HG03442 (cell line): ENCODE data around the gene AFF3.

Experiments
- ATAC-seq: cut with Tn5 transposase; IDR thresholded peaks from one replicate; pipeline ENCODE4 v1.9.1; 2021; ENCODE audit warnings: mild to moderate bottlenecking, moderate library complexity; ENCODE audit not compliant: unreplicated experiment

AFF3 gene

DNA sequence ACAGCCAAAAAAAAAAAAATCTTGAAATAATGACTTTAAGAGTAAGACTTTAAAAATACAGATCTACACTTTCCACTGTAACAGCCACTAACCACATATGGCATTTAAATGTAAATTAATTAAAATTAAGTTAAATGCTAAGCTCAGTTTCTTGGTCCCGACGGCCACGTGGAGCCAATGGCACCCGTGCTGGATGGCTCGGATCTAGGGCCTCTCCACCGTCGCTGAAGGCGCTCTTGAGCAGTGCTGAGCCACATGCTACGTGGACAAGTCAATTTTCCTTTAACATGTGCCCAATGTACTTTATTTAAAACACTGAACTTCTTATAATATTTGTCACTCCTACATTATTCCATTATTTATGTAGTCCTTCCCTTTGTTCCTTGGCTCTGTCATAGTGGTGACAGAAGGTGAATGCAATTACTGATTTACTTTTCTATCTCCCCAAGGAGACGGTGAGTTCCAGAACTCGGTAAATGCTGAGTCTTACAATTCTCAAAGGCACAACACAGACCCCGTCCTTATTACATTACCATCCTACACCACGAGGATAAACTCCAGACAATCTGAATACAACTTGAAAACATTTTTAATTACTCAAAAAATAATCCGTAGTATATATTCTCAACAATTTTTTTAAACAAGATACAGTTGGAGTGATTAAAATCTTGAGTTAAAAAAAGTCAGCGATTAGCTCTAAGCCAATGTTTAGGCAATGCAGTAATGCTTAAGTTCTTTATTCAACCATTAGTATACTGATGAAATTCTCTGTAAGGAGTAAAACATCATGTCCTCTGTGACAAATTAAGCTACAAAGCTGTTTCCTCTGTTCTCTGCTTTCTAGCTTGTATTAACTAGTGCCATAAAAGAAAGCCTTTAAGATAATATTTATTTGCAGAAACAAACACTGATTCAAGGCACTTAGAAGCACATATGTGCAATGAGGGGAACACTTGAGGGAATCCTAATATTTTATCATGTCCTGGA is 95.1 kb downstream of the AFF3 start:
- no peak for ATAC-seq

DNA sequence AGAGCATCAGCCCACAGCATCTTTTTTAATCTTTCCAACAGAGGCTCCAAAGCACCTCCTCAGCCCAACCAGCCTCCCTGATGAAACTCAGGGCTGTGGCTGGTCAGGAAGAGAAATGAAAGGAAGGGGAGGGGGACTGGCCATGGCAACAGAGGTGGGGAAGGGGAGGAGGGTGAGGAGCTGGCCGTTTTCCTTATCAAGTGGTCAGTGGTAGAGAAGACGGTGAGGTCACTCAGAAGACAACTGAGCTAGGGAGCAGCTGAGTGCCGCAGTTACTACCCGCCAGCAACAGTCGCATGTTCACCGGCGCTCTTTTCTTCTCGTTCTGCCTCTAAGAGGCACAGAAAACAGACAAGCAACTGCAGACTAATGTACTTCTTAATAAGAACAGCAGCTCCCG is 97.4 kb downstream of the AFF3 start:
- ATAC-seq, result no peak

DNA sequence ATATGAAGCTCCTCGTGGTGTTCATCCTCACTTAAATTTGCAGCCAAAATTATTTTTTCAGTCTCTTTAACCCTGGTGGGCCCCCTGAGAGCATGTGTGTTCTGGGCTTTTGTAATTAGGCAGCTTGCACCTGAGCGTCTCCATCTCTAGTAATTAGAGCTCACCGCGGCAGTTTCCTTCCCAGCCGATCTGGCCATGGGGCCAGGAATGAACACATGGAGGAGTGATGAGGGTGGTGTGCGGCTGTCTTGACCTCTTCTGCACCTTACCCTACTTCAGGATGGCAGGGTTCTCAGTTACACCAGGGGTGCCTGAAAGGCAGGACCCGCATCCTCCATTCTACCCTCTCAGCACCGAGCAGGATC is 98.5 kb downstream of the AFF3 start:
- no peak for ATAC-seq

DNA sequence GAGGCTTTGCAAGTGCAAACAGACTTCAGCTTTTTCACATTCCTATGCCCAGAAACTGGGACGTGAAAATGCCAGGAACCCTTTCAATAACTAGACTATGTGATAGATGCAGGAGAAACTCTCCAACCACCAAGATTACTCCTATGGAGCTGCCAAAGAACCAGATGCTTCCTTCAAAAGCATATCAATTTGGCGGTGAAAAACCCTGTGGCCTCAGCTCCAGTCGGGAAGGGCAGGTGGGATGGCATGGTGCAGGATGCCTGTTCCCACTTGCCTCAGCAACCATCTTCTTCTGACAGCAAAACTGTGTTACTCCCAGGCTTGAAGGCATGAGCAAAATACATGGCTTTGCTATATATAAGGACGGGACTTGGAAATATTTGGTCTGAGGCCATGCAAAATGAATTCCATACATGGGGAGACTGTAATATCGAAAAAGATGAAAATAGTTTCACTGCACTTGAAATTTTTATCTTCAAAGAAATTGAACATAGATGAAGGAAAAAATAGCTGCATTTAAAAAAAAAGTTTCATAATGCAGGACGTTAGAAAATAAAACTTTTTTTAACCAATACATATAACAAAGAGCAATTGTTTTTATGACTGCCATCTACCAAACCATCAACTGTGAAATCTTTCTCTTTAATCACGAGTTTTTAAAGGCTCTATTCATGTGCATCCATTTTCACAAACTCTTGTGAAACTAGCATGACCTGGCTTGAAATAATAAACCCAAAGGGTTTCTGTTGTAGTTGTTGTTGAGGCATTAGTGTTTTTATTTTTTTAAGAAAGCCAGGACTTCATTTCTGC is 99.1 kb downstream of the AFF3 start:
- no peak for ATAC-seq

DNA sequence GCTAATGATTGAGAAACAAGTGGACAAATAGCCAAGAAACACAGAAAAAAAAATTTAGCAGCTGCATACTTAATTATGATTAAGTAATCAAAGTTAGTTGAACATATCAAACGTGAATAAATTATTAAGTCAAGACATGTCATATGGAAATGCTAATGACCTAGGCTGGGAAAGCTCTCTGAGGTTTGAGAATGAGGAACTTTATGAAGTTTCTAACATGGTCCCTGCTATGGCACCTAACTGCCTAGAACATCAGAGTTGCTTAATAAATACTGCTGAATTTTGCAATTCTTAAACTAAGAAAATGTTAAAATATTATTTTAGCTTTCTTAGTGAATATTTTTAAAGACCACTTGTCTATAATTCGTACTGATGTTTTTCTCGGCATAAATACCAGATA is 99.8 kb downstream of the AFF3 start:
- ATAC-seq, result no peak

DNA sequence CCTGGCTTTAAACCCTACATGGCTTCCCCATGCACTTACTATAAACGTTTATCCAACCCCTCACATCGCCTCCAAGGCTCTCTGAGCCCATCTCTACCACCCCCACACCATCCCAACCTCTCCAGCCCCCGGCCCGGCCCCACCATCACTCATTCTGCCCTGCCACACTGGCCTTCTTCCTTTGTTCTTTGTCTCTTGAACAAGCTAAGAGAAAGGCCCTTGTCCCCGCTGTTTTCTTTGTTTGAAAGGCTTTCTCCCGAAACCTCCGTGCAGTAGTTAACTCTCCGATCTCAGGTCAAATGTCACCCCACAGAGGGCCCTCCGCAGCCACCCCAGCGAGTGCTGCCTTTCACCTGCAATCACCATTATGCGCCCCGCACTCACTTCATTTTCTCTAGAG is 100.4 kb downstream of the AFF3 start:
- no peak for ATAC-seq

DNA sequence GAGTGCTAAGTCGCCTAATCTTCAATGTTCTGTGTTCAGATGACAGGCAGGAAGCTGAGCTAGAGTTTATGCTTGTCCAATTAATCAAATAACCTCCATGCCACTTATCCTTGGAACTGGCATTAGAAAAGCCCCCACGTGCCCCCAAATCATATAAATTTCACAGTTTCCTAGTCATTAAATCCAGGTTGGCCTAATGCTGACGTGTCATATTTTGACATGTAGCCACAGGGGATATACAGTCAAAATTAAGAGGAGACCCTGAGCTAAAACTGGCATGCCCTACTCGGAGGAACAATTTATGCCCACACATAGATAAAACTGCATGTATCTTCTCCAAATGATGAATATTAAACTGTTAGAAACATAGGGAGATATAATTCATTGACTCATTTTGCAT is 101.0 kb downstream of the AFF3 start:
- no peak for ATAC-seq

DNA sequence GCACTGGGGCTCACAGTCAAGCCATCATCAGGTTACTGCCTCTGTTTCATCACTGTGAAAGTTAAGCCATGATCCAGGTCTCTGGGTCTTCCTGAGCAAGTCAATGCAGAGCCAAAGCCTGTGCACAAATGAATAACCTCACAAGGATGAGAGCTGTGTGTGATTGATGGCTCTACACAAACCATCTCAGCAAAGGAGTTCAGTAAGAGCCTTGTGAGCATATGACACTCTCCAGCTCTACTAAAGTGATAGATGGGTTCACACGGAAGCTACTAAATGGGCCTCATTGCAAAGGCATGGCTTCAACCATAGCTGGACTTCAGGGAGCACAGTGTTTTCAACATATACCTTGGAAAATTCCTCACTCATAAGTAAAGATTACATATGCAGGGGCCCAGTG is 101.5 kb downstream of the AFF3 start:
- no peak for ATAC-seq

DNA sequence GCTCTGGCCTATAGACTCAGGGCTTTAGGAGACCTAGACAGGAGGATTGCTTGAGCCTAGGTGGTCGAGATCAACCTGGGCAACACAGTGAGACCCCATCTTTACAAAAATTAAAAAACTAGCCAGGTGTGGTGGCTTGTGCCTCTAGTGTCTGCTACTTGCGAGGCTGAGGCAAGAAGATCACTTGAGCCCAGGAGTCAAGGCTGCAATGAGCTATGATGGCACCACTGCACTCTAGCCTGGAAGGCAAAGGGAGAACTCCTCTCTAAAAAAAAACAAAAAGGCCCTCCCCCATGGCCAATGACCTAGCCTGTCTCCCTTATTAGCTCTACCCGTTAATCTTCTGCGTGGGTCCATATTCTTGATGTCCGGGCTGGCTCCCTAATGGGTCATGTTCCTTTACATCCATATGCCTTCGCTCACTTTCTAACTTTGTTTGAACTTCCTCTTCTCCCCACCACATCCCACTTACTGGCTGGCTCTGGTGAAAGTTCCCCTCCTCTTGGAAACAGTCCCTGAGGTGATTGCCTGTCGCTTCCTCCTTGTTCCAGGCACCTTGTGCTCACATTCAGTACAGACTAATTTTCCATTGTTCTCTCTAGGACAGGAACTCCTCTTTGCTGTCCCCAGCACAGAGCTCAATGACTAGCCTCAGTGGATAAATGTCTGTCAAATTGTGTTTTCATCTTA is 103.0 kb downstream of the AFF3 start:
- ATAC-seq, result no peak

DNA sequence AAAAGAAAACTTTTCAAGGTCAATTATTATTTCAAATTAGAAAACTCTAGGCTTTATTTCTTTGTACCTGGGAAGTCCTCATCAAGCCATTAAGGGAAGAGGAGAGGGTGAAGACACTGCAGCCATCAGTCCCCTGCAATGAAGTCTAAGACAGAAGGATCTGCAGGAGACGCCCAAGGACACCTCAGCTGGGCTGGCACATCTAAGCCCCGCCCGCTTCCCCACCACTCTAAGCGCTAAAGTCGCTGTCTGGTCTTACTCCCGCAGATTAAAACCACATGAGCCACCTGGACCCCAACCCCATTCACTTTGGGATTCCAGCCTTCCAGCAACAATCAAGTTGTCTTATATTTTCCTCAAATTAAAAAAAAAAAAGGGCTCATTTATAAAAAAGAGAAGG is 104.4 kb downstream of the AFF3 start:
- no peak for ATAC-seq

DNA sequence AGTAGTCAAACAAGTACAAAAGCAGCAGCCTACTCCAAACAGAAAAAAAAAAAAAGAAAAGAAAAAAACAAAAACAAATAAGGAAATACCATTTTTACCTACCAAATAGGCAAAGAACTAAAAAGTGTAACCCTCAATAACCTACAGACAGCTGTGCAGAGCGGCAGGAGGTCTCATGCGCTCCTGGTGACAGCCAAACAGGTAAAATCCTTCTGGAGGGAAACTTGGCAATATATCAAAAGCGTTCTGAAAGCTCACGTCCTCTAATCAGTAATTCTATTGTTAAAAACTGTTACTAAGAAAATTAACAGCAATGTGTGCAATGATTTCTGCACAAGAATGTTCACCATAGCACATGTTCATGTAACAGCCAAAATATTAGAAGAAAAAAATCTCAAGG is 105.6 kb downstream of the AFF3 start:
- no peak for ATAC-seq

DNA sequence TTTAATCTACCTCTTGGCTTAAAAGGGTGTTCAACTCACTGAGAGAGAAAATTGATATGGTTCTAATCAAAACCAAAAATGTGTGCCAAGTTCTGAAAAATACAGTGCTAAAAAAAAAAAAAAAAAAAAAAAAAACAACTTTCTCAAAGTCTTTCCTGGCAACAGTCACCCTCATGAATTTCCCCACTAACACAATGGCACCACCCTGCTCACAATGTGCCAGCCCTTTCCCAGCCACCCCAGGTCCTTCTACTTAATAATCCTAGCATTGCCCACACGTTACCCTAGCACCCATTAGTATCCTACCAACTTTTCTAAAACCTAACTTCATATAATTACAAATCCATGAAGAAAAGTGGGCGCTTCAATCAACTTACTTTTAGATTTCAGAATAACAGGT is 106.4 kb downstream of the AFF3 start:
- ATAC-seq, result no peak

DNA sequence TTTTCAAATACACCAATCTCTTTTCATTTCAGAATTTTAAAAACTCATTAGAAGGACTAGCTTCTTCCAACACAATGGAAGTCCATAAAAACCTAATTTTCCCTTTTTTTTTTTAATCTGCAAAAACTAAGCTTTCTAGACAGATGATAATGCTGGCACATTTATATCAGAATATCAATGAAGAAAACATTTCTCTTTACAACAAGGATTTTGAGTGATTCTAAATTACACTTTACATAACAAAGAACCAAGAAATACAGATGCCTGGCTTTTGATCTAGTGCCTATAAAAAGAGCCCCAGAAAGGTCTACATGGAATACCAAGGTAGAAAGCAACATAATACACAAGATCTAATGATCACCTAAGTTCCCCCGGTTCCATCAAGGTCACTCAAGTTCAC is 108.0 kb downstream of the AFF3 start:
- no peak for ATAC-seq

DNA sequence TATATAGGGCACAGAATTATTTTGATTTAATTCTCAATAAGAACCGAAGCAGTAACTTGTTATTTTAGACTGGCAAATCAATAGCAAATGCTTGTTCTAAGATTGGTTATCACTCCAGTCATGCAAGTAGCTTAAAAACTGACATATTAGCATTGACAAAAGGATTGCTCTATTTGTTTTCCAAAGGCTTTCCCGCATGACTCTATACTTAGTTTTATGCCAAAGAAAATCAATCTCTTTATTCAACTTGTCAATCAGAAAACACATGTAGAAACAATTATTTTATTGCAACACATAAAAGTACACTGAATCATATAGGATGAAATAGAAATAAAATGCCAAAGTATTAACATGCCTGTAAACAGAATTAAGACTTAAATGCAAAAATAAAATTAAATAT is 108.4 kb downstream of the AFF3 start:
- no peak for ATAC-seq

DNA sequence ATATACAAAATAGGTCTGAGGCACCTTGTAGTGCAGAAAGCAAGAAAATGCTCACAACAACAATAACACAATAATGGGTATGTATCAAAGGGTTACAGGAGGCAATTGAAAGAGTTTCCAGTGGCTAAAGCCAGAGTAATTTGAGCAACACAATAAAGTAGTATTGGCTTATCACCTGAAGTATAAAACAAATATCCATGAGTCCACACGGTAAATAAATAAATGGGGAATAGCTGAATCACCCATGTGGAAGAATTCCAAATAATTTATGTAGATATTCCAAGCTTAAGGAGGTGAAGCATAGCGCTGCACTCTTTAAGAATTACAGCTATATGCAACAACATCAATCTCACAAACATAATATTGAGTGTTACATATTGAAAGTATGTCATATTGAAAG is 110.8 kb downstream of the AFF3 start:
- ATAC-seq, result no peak

DNA sequence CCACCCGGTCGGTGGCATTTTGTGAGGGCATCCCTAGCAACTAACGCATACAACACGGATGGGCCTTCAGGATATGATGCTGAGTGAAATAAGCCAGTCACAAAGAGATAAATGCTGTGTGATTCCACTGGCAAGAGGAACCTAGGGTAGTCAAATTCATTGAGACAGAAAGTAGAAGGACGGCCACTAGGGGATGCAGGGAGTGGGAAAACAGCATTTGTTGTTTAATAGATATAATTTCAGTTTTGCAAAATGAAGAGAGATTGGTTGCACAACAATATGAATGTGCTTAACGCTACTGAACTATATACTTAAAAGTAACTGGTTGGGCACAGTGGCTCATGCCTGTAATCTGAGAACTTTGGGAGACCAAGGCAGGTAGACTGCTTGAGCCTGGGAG is 112.9 kb downstream of the AFF3 start:
- no peak for ATAC-seq

DNA sequence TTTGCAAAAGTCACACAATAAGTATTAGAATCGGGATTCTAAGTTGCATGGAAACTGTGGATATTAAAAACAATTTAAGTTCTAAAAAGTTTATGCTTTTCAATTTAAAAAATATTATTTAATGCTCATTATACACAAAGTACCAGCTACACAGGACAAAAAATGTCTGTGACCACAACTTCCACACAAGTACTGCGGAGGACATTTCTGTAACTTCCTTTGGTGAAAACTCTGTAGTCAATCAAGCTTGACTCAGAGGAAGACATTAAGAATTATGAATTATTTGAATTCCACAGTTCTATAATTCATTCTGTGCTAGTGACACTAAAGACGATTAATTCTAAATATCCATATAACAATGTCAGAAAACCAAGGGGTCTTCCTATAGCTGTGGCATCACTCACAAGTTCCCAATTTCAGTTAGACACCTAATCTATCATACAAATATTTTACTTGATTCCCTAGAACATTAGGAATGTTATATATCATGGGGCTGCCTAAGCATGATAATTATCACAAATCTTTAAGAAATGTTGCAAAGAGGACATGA is 120.5 kb downstream of the AFF3 start:
- no peak for ATAC-seq

DNA sequence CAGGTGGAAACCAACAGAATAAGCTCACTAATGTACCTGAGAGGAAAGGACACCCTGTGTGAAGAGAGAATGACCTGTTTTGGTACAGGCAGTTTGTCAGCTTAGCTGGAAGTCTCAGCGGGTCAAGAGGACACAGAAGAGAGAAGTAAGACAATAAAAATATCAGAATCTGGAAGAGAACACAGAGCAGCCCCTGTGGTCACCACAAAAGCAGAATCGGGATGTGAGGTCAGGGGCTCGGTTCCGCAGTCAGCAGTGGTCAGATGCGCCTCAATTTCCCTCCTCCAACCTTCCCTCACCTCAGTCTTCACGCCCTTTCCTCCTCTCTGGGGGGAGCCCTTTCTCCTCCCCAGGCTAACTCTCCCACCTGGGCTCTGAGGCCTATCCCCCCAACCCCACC is 122.9 kb downstream of the AFF3 start:
- no peak for ATAC-seq

DNA sequence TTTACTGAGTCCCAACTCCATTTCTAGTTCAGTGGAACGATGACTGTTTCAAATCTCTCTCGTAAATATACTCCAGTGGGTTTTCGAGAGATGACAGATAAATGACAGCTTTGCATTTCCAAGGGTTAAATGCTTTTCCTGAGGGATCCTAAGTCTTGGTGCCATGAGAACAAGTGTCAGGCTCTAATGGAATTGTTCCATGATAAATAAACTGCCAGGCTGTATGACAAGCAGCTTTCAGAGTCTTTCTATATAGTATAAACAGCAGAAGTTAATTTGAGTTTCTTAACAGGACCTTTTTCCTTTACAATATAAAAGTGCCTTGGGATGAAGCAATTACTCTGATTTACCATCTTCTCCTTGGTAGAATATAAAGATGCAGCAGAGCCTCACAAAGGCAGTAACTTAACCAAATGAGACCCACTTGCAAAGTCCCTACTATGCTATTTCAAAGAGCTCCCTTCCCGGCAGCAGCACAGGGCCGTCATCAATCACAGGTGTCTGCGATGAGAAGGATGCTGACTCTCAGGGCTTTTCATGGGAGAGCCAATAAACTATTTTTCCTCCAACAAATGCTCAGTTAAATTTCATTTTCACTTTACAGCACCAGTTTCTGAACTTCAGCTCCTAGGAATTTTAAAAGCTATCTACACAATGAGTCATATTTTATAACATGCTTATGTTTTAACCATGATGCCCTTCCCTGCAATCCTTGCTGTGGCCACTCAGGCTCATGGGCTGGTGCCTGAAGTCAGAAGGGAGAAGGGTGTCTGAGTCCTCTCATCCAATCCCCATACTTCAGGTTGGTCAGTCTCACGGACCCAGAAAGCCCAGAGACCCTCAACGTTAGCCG is 123.8 kb downstream of the AFF3 start:
- no peak for ATAC-seq

DNA sequence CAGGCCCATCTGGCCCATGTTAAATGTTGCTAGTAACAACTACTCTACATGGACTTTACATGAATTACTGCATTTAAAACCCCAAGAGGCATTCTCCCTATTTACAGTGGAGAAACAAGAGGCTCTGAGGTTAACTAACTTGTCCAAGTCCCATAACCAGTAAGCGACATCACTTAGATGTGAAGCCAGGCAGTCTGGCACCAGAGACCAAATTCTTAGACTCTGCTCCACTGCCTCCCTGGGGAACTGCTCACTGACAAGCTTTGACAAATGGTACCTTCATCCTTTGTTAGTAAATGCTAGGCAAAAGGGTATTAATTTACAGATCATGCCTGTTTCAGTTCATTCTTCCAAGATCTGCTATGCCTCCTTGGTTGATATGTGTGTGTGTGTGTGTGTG is 124.8 kb downstream of the AFF3 start:
- ATAC-seq, result no peak
